ENCODE measurements around the gene TRAPPC2L. TPM values are rescaled to one million over a fixed set of nuclear protein-coding genes. Genes with fewer than 3 reads are reported as not detected.
"Not testable (repeated sequence)": the region's sequence is repeated elsewhere in the genome, so short reads cannot be mapped to it uniquely, and the experiment has no call there.

Gene TRAPPC2L
- total RNA-seq, 2 donors from 2014 or later, result 37.8 to 48.3 TPM

- Mint-ChIP-seq H3K27me3 (no peaks in the 10 kb centered on the region), H3K4me1 (ENCODE audit: low read depth in 2 of 2) (peaks cover 4 to 15% of the 10 kb centered on the region in 2 donors), H3K36me3 (no peaks in the 10 kb centered on the region), H3K9me3 (no peaks in the 10 kb centered on the region), H3K27ac (no peak overlapping the region), H3K4me3 (no peak overlapping the region)
- ATAC-seq (no peak), DNase-seq (ENCODE audit: low spot score) (no peak)
Observed at GRCh38 chr16:88814144-88814502, 42.8 kb upstream of the TRAPPC2L start.

GRCh38 chr16:88815227-88815626 lies 41.7 kb upstream of the TRAPPC2L start:
- DNase-seq (ENCODE audit: low spot score) (no peak), ATAC-seq (no peak)
- H3K9me3 Mint-ChIP-seq, result no peaks in the 10 kb centered on the region
- H3K4me3 Mint-ChIP-seq, result no peak overlapping the region
- no peaks in the 10 kb centered on the region for H3K27me3 Mint-ChIP-seq
- H3K4me1 Mint-ChIP-seq (ENCODE audit: low read depth in 2 of 2), result peaks cover 1 to 12% of the 10 kb centered on the region in 2 donors
- H3K36me3 Mint-ChIP-seq, result no peaks in the 10 kb centered on the region
- no peak overlapping the region for H3K27ac Mint-ChIP-seq

- no peaks in the 10 kb centered on the region for H3K27me3 Mint-ChIP-seq
- no peak overlapping the region for H3K27ac Mint-ChIP-seq
- no peaks in the 10 kb centered on the region for H3K36me3 Mint-ChIP-seq
- ATAC-seq, result no peak
- no peaks in the 10 kb centered on the region for H3K9me3 Mint-ChIP-seq
- no peak overlapping the region for H3K4me3 Mint-ChIP-seq
- H3K4me1 Mint-ChIP-seq (ENCODE audit: low read depth in 2 of 2), result peaks cover 0 to 8% of the 10 kb centered on the region in 2 donors
- DNase-seq (ENCODE audit: low spot score), result no peak
Observed at GRCh38 chr16:88815901-88816589, 40.9 kb upstream of the TRAPPC2L start.

GRCh38 chr16:88816736-88817535 lies 40.0 kb upstream of the TRAPPC2L start:
- Mint-ChIP-seq H3K4me1 (ENCODE audit: low read depth in 2 of 2) (peaks cover 0 to 7% of the 10 kb centered on the region in 2 donors), H3K27me3 (no peaks in the 10 kb centered on the region), H3K9me3 (no peaks in the 10 kb centered on the region), H3K4me3 (no peak overlapping the region), H3K27ac (no peak overlapping the region), H3K36me3 (no peaks in the 10 kb centered on the region)
- DNase-seq (ENCODE audit: low spot score) (no peak), ATAC-seq (no peak)

GRCh38 chr16:88817785-88818574 lies 38.9 kb upstream of the TRAPPC2L start:
- Mint-ChIP-seq H3K9me3 (no peaks in the 10 kb centered on the region), H3K27me3 (no peaks in the 10 kb centered on the region), H3K4me3 (no peak overlapping the region)

GRCh38 chr16:88818575-88818874 lies 38.4 kb upstream of the TRAPPC2L start:
- H3K9me3 Mint-ChIP-seq, result no peaks in the 10 kb centered on the region
- no peak overlapping the region for H3K4me3 Mint-ChIP-seq
- no peaks in the 10 kb centered on the region for H3K4me1 Mint-ChIP-seq (ENCODE audit: low read depth in 2 of 2)
- no peaks in the 10 kb centered on the region for H3K36me3 Mint-ChIP-seq
- DNase-seq (ENCODE audit: low spot score), result no peak
- H3K27me3 Mint-ChIP-seq, result no peaks in the 10 kb centered on the region
- no peak for ATAC-seq
- no peak overlapping the region for H3K27ac Mint-ChIP-seq

More at GRCh38 chr16:88817785-88818574, 38.9 kb upstream of the TRAPPC2L start:
- Mint-ChIP-seq H3K27ac (no peak overlapping the region), H3K36me3 (no peaks in the 10 kb centered on the region), H3K4me1 (ENCODE audit: low read depth in 2 of 2) (peaks cover 0 to under 1% of the 10 kb centered on the region in 2 donors)
- no peak for DNase-seq (ENCODE audit: low spot score)
- ATAC-seq, result no peak

GRCh38 chr16:88819126-88819525 lies 37.8 kb upstream of the TRAPPC2L start:
- H3K36me3 Mint-ChIP-seq, result no peaks in the 10 kb centered on the region
- DNase-seq (ENCODE audit: low spot score), result no peak
- H3K27me3 Mint-ChIP-seq, result no peaks in the 10 kb centered on the region
- no peaks in the 10 kb centered on the region for H3K4me1 Mint-ChIP-seq (ENCODE audit: low read depth in 2 of 2)
- H3K4me3 Mint-ChIP-seq, result no peak overlapping the region
- H3K9me3 Mint-ChIP-seq, result no peaks in the 10 kb centered on the region
- no peak overlapping the region for H3K27ac Mint-ChIP-seq
- ATAC-seq, result no peak

- no peak for DNase-seq (ENCODE audit: low spot score)
- H3K9me3 Mint-ChIP-seq, result no peaks in the 10 kb centered on the region
- H3K27ac Mint-ChIP-seq, result no peak overlapping the region
- ATAC-seq, result no peak
- H3K27me3 Mint-ChIP-seq, result no peaks in the 10 kb centered on the region
- no peaks in the 10 kb centered on the region for H3K36me3 Mint-ChIP-seq
- no peak overlapping the region for H3K4me3 Mint-ChIP-seq
- H3K4me1 Mint-ChIP-seq (ENCODE audit: low read depth in 2 of 2), result no peaks in the 10 kb centered on the region
Observed at GRCh38 chr16:88820385-88821025, 36.4 kb upstream of the TRAPPC2L start.

GRCh38 chr16:88821168-88821850 lies 35.6 kb upstream of the TRAPPC2L start:
- no peak for ATAC-seq
- H3K27me3 Mint-ChIP-seq, result no peaks in the 10 kb centered on the region
- no peaks in the 10 kb centered on the region for H3K9me3 Mint-ChIP-seq

GRCh38 chr16:88822281-88823040 lies 34.5 kb upstream of the TRAPPC2L start:
- no peak for DNase-seq (ENCODE audit: low spot score)
- H3K4me1 Mint-ChIP-seq (ENCODE audit: low read depth in 2 of 2), result peaks cover 0 to 3% of the 10 kb centered on the region in 2 donors
- no peaks in the 10 kb centered on the region for H3K36me3 Mint-ChIP-seq
- no peaks in the 10 kb centered on the region for H3K27me3 Mint-ChIP-seq
- ATAC-seq, result no peak
- H3K27ac Mint-ChIP-seq, result no peak overlapping the region
- no peak overlapping the region for H3K4me3 Mint-ChIP-seq
- no peaks in the 10 kb centered on the region for H3K9me3 Mint-ChIP-seq

More at GRCh38 chr16:88821168-88821850, 35.6 kb upstream of the TRAPPC2L start:
- no peaks in the 10 kb centered on the region for H3K36me3 Mint-ChIP-seq
- DNase-seq (ENCODE audit: low spot score), result no peak
- H3K4me1 Mint-ChIP-seq (ENCODE audit: low read depth in 2 of 2), result peaks cover 0 to 3% of the 10 kb centered on the region in 2 donors
- H3K4me3 Mint-ChIP-seq, result no peak overlapping the region
- no peak overlapping the region for H3K27ac Mint-ChIP-seq

- H3K4me1 Mint-ChIP-seq (ENCODE audit: low read depth in 2 of 2); DNase-seq (ENCODE audit: low spot score); ATAC-seq; H3K36me3 Mint-ChIP-seq; H3K4me3 Mint-ChIP-seq; H3K9me3 Mint-ChIP-seq; H3K27ac Mint-ChIP-seq; H3K27me3 Mint-ChIP-seq: not testable (repeated sequence)
Observed at GRCh38 chr16:88823646-88824045, 33.3 kb upstream of the TRAPPC2L start.

GRCh38 chr16:88824256-88825077 lies 32.5 kb upstream of the TRAPPC2L start:
- Mint-ChIP-seq H3K4me3 (no peak overlapping the region), H3K4me1 (ENCODE audit: low read depth in 2 of 2) (peaks cover 0 to 3% of the 10 kb centered on the region in 2 donors), H3K9me3 (no peaks in the 10 kb centered on the region), H3K27me3 (no peaks in the 10 kb centered on the region), H3K36me3 (no peaks in the 10 kb centered on the region), H3K27ac (no peak overlapping the region)
- DNase-seq (ENCODE audit: low spot score) (no peak), ATAC-seq (no peak)

Data from natural killer cell treated with Interleukin-12 subunit alpha and Interleukin-12 subunit beta and Interleukin-15 and Interleukin-18, amount 100 ng/mL, for 72 hours (primary cell).